ENCODE results near the gene AKT3.
A peak's percentile ranks its signal among the peaks of the same experiment; 100 is the strongest.

The AKT3 gene

GRCh38 chr1:243731301-243731891 lies 118.6 kb downstream of the AKT3 start:
- peak; percentile 96 for DNase-seq (ENCODE audit: low read depth)

DNA sequence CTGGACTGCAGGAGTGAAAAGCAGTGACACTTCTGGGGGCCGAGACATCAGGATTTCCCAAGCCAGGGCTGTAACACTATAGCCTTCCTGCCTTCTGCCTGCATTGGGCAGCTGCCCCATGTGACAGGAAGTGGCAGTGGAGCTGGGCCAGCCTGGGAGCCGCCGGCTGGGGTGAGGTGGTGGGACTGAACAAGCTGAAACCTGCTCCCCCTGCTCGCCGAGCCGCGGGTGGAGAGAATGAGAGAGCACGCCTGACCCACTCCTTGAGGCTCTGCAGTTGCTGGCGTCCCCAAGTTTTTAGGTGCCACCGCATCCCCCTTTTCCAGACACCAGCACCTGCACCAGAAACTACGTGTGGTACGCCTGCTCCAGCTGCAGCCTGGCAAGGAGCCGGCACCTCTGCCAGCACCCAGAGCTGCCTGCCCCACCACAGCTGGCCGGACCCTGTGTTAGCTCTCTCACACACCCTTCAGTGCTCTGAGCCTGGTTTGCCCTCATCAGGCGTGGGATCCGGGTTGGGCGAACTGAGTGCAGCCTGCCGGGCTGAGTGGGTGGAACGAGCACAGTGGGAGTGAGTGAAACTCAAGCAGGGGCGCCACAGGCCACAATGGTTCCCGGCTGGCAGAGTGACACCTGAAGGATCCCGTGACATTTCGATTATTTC lies 119.4 kb downstream of the AKT3 start:
- DNase-seq (ENCODE audit: low read depth), result no peak

DNA sequence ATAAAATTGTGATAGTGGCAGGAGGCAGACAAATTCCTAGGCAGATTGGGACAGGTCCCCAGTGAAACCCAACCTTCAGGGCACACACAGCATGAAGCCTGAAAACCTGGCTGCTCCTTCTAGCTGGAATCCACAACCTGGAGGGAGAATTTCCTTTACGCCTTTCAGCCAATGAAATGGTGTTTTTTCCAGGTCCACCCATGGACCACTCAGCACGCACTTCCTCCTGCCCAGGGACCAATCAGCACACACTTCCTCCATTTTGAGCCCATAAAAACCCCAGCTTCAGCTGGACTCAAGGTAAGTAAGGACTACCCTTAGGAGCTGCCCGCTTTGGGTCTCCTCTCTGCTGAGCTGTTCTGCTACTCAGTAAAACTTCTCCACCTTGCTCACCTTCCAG lies 120.1 kb downstream of the AKT3 start:
- no peak for DNase-seq (ENCODE audit: low read depth)

DNA sequence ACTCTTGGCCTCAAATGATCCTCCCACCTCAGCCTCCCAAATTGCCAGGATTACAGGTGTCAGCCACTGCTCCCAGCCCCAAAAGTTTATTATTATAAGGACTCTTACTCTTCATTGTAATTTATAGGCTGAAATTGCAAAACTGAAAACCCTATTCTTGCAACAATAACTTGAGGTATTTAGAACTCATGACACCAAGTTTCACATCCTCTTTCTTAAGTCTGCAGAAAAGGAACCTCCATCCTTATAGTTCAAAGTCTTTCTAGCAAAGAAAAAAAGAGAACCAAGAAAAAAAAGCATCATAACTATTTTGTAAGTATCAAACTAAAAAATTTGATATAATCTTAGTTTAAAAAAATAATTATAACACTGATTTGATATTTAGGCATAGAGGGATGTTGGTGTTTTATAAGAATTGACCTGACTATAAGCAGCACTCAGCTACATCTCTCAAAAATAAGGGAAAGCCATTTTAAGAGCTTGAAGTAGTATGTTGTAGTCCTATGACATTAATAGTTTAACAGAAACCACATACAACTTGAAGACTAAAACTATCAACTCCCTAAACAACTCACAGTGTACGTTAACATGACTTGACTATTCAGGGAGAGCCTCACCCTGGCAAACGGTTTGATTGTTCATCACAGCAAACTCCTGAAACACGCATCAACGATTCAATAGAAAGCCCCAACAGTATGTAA lies 122.4 kb downstream of the AKT3 start:
- DNase-seq (ENCODE audit: low read depth), result no peak

DNA sequence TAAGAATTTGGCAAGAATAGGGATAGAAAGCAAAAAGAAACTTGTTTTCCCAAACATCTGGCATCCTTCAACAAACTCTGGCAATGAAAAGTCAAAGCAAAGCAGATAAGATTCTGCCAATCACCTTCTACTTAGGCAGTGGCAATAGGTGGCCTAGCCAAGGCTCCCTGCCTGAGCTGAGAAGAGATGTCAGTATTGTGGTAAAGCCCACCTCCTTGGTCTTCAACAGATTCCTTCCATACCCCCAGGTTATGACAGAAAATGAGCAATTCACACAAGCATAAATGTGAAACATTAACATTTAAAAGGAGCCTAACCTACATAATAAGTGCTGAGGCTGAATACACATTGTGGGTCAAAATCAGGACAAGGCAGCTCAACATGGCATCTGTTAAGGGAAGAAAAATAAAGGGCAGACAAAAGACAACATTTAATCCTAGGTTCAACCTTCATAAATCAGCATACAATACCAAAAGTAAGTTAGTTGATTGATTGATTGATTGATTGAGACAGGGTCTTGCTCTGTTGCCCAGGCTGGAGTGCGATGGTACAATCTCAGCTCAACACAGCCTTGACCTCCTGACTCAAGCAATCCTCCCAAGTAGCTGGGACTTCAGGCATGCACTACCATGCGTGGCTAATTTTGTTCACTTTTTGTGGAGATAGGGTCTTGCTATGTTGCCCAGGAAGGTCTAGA lies 123.1 kb downstream of the AKT3 start:
- no peak for DNase-seq (ENCODE audit: low read depth)

DNA sequence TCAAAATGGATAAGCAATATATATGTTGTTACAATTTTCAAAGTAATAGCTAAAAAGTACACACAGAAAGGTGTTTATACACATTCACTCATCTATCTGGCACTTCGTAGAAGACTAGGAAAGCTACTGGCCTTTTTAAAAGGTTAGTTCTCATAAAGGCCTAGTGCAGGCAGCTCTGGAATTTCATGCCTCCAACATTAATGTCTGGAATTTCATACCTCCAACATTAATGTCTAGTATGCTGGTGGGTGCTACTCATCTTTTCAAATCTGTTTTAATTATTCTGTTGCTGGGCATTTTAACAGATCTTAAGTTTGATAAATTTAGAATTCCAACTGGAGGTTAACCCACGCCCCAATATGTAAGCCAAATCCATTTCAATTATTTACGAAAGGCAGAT lies 124.2 kb downstream of the AKT3 start:
- no peak for DNase-seq (ENCODE audit: low read depth)

- no peak for DNase-seq (ENCODE audit: low read depth)
Observed at GRCh38 chr1:243725075-243725474, 125.0 kb downstream of the AKT3 start.

GRCh38 chr1:243723458-243724043 lies 126.5 kb downstream of the AKT3 start:
- DNase-seq (ENCODE audit: low read depth), result peak; percentile 51

DNA sequence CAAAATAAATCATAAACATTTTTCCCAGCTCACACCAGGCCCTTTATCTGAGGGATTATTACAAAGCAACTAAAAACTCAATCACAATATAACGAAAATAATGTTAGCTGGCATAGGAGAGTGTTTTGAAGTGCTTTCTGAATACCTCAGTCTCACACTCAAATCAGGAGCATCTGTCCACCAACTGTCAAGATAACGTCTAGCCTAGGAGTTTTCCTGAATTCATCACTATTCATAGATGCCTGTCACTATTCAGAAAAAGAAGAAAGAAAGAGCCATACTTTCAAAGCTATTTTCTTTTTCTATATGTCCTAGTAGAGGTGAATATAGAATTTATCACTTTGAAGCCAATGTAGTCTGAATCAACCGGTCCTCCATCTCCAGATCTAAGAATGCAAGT lies 127.0 kb downstream of the AKT3 start:
- no peak for DNase-seq (ENCODE audit: low read depth)

- no peak for DNase-seq (ENCODE audit: low read depth)
Observed at GRCh38 chr1:243719476-243719875, 130.6 kb downstream of the AKT3 start.

DNA sequence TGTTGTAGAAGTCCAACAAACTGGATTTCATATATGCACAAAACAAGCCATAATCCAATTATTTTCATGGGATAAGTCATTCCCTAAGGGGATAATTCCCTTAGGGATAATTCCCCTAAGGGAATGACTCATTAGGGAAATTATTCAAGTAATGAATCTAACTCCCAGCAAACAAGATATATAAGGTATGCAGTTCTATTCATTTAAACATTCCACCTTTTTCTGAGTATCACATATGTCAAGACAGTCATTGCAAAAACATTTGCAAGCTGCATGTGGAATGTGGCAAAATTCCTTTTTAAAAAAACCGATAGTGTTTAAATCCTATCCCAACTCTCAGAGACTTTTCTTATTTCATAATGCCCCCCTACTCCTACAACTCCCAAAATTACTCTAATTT lies 131.2 kb downstream of the AKT3 start:
- DNase-seq (ENCODE audit: low read depth), result peak; percentile 64

- no peak for DNase-seq (ENCODE audit: low read depth)
Observed at GRCh38 chr1:243718022-243718421, 132.0 kb downstream of the AKT3 start.

- peak; percentile 56 for DNase-seq (ENCODE audit: low read depth)
Observed at GRCh38 chr1:243716906-243717305, 133.1 kb downstream of the AKT3 start.

DNA sequence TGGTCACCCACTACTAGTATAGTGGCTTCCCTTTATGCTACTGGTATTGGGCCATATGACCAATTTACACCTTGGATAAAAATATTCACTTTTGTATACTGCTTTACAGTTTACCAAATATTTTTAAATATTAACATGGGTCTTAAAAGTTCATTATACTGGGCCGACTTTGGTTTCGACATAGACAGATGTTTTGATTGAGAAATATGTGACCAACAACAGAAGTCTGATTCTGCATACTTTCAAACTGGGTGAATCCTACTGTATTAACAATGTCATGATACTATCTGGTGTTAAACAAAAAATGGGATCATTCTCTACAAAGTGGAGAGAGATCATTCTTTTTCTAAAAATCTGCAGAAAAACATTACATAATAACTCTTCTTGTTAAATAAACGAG lies 134.8 kb downstream of the AKT3 start:
- peak; percentile 66 for DNase-seq (ENCODE audit: low read depth)

- DNase-seq (ENCODE audit: low read depth), result no peak
Observed at GRCh38 chr1:243713470-243714186, 136.4 kb downstream of the AKT3 start.

- no peak for DNase-seq (ENCODE audit: low read depth)
Observed at GRCh38 chr1:243712941-243713340, 137.1 kb downstream of the AKT3 start.

DNA sequence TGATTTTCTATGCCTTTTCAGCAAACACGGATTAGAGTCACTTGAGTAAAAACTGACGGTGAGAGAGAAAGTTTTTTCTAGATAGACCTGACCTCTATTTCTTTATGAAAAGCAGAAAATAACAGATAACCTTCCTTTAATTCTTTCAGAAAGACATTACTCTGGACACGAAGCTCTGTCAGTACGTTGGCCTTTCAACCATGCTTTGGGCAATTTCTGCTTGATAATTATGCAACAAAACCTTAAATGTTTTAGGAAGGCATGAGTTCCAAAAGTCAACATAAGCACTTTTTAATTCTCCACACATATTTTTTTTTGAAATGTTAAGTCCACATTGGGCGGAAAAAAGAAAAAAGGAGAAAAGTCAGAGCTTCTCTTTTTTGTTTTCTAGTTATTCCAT lies 137.8 kb downstream of the AKT3 start:
- no peak for DNase-seq (ENCODE audit: low read depth)

GRCh38 chr1:243710467-243710866 lies 139.6 kb downstream of the AKT3 start:
- no peak for DNase-seq (ENCODE audit: low read depth)

DNA sequence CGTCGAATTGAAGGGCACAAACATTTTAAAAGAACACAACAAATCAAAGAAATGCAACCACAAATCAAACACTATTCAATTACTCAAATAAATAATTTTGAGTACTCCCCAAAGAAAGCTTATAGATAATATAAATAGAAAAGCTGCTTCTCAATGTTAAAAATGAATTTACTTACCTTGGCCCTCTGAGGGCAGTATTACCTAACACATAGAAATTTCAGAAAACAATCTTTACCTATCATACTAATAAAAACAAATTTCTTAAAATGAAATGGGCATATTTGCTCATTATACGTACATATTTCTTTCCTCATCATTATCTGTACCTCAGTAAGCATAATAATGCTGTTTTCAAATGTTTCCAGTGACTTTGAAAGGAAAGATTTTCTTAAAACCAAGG lies 141.8 kb downstream of the AKT3 start:
- DNase-seq (ENCODE audit: low read depth), result no peak

DNA sequence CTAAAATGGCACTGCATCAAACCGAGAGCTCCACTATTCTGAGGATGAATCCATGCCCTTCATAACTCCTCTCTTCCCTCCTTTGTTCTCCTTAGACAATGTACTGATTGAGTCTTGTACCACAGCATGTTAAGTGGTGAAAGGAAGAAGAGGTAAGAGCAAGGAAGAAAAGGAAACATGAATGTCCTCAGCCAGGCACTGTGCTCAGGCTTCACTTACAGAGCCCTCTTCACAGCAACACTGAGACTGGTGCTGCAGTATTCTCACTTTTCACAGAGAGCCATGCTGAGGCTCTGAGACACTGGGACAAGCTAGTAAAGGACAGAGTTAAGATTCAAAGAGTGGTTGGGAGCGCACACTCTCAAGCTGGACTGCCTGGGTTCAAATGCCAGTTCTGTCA lies 143.5 kb downstream of the AKT3 start:
- DNase-seq (ENCODE audit: low read depth), result no peak

- peak; percentile 29 for DNase-seq (ENCODE audit: low read depth)
Observed at GRCh38 chr1:243705585-243705984, 144.5 kb downstream of the AKT3 start.

GRCh38 chr1:243701872-243702271 lies 148.2 kb downstream of the AKT3 start:
- no peak for DNase-seq (ENCODE audit: low read depth)
